GM18505 (cell line): ENCODE data around the gene PLBD1.

Experiments
- ATAC-seq: cut with Tn5 transposase; IDR thresholded peaks from one replicate; pipeline ENCODE4 v1.9.1; 2021; ENCODE audit not compliant: unreplicated experiment
- POLR2A ChIP-seq: IDR thresholded peaks from 4 replicates; pipeline ENCODE4 v1.6.1; 2011; ENCODE audit warnings: borderline replicate concordance; ENCODE audit not compliant: insufficient read depth, insufficient read length; ENCODE audit errors: extremely low read depth

Gene PLBD1

DNA sequence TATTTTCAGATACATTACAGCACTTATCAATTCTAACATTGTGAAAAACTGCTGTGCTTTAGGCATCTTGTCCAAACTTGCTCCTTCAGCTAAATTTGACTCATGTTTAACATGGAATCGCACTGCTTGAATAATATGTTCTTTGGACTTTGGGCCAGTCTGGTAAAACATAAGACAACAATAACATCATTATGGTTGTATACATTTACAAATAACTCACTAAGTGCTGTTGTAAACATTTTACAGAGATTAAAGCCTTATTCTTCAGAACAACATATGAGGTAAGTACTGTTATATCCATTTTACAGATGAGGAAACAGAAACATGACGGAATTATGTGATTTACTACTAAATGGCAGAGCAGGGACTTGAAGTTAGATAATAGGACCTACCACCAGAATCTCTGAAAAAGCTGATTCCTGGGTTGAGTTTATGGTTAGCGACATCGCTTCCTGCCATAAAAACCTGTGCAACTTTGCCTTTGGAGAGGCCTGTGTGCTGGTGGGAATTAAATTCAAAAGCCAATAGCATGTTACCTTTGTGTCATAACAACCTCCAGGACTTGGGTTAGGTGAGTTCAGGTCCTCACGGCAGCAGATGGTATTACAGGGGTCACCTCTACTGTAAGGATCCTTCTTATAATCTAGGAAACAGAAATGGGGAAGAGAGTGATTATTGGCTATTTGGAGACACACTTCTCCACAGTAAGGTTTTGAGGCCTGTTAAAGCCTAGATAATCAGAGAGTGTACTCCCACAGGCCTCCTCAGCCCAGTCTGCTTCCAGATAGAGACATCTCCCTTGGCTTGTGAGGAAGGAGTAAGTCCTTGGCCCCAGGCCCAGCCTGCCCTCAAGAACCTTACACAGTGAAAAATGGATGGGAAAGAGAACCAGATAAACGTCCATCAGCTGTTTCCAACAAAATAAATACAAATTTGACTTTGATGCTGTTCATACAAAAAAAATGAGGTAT, 61.8 kb downstream of the PLBD1 start:
- TF ChIP-seq POLR2A: no peak
- ATAC-seq: no peak

DNA sequence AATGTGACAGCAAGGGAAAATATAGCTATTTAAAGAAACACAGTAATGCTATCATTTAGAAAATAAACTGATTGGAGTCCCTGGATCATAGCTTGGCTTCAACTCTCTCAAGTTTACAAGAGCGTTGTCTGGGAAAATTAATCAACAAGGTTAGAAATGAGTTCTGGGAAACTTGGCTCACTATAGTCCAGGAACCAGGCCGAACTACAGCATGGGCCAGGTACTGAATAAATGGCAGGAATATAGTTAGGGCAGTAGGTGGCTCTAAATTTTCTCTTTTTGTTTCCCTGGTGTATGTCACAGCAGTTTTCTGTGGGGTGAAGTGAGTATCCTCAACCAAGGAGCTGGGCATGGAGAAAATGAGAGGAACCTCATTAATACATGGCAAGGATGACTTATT, 72.4 kb downstream of the PLBD1 start:
- TF ChIP-seq POLR2A: no peak
- no peak for ATAC-seq

DNA sequence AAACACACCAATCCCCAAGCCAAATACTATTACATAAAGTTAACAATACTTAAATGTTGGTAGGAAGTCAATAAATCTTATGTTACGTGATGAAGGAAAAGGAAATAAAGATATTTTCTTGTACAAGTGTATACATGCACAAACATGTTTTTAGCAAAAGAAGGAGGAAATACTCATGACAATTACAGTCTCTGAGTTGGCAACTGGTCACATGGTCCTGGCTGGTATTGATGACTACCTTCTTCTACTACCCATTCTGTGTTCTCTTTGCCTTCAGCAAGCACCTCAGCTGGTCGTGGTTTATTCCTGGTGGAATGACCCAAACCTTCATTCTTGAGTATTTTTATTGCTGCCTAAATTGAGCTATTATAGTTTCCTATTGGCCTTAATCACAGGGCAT, 84.8 kb downstream of the PLBD1 start:
- ATAC-seq: no peak
- no peak for TF ChIP-seq POLR2A

DNA sequence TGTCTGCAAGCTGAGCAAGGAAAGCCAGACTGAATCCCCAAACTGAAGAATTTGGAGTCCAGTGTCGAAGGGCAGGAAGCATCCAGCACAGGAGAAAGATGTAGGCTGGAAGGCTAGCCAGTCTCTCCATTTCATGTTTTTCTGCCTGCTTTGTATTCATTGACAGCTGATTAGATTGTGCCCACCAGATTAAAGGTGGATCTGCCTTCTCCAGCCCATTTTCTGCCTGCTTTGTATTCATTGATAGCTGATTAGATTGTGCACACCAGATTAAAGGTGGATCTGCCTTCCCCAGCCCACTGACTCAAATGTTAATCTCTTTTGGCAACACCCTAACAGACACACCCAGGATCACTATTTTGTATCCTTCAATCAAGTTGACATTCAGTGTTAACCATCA, 85.3 kb downstream of the PLBD1 start:
- no peak for TF ChIP-seq POLR2A

DNA sequence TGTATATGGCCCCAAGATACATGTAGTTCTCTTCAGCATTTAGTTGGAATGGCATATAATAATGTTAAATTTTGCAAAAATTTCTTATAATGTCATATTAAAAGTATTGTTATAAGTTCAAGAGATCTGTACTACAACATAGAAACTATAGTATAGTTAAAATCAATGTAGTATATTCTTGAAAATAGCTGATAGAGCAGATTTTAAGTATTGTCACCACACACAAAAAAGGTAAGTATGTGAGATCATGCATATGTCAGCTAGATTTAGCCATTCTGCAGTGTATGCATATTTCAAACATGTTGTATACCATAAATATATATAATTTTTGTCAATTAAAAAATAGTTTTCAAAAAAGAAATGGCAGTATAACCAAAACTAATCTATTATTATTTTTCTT, 86.5 kb downstream of the PLBD1 start:
- ATAC-seq: no peak
- TF ChIP-seq POLR2A: no peak

More for the DNA sequence above, 85.3 kb downstream of the PLBD1 start:
- no peak for ATAC-seq

DNA sequence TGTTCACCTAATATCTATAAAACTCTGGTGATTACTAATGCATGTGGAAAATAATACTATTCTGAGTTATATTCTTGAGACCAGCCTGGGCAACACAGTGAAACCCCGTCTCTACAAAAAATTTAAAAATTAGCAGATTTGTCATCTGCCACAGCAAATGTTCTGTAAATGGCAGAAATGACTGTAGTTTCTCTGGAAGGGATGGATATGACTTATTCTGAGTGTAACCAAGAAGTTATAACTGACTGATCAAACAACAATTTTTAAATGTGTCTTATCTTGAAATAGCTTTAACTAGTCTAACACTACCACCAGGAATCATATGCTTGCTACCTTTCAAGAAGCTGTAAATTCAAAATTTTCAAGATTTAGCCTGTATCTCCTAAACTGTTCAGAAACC, 88.7 kb downstream of the PLBD1 start:
- no peak for ATAC-seq
- no peak for TF ChIP-seq POLR2A

DNA sequence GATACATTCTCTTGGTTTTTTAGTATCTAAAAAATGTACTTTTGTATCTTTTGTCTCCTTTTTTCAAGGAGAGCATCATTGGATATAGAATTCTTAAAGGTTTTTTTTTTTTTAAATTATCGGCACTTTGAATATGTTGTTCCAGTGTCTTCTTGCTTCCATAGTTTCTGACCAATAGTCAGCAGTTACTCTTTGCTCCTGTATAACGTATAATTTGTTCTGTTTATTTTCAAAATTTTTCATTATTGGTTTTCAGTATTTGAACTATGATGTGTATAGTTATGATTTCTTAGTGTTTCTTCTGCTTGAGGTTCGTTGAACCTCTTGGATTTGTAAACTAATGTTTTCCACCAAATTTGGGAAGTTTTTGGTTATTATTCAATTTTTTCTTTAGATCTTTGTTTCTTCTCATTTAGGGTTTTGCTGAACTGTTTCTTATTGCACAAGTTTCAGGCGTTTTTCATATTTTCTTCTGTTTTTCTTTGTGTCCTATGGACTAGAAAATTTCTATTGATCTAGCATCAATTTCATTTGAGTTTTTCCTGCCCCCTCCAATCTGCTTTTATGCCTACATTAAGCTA, 93.9 kb downstream of the PLBD1 start:
- no peak for TF ChIP-seq POLR2A
- ATAC-seq: no peak

DNA sequence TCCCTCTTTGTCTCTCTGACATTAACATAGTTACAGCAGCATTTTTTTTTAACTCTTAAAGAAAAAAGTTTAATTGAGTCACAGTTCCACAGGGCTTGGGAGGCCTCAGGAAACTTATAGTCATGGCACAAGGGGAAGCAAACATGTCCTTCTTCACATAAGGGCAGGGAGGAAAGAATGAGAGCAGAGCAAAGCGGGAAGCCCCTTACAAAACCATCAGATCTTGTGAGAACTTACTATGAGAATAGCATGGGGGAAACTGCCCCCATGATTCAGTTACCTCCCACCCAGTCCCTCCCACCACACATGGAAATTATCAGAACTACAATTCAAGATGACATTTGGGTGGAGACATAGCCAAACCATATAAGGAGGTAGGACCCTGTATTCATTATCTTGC, 96.2 kb downstream of the PLBD1 start:
- TF ChIP-seq POLR2A: no peak
- ATAC-seq: no peak

DNA sequence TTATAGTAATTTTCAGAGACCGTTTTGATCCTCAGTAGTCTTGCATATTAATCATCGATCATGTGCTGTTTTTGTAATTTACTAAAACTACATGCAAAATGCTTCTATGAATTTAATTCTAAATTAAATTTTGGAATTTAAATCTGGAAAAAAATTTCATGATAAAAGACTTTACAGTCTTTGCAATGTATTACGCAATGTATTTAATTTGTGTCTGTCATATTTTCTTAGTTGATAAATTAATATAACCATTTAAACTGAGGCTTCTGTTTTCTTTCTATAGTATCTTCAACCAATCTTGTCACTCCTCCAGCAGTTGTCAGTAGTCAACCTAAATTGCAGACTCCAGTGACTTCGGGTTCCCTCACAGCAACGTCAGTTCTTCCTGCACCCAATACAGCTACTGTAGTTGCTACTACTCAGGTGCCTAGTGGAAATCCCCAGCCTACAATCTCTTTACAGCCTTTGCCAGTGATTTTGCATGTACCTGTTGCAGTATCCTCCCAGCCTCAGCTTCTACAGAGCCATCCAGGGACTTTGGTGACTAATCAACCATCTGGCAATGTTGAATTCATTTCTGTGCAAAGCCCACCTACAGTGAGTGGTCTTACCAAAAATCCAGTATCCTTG, 107.4 kb downstream of the PLBD1 start:
- ATAC-seq: no peak
- TF ChIP-seq POLR2A: no peak

DNA sequence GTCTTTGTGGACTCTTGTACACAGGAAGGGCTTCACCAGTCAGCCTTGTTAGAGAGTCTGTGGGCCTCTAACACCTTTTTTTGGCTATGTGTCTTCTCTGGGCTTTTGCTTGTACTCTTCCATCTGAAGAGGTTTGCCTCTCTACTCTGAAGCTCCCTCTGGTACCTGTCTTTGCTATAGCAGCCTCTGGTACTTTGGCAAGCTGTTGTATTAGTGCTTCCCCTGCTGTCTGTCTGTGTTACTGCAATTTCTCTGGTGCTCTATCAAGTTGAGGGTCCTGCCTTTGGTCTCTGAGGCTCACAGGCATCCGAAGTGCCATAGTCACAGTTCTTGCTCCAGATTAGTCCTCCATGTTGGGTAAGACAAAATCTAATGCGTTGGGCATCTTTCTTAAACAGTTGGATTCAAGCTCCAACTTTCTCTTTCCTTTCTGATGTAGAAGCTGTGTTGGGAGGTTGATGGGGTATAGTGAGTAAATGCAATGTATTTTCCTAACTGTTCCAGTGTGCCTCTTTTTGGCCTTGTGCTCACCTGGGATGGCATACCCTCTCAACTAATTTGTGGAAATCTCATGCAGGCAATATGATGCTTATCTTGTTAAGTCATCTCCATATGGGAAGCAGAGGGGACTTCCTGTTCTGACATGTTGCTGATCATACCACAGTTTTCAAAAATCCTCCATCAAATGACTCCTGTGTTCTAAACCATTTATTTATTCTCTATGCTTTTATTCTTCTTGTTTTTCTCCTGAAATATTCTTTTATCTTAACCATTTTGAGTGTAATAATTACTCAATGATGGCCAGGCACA, 113.4 kb downstream of the PLBD1 start:
- TF ChIP-seq POLR2A: no peak
- no peak for ATAC-seq
